Gastrocnemius medialis (tissue), 4 donors: ENCODE measurements around the gene MEGF6.

Experiments
- POLR2A ChIP-seq, 2 donors: fragments of 450-650 bp; IDR thresholded peaks; one replicate each; pipeline ENCODE4 v1.6.1; 2017; ENCODE audit warnings: antibody characterized with exemption in 2 of 2, mild to moderate bottlenecking in 2 of 2, moderate library complexity in 2 of 2
- TF ChIP-seq, protein P1 (sequence below), 5 experiments: fragments of 450-650 bp in 3 of 5; fragments of 200-600 bp in 2 of 5; sonication (generic) in 2 of 5; IDR thresholded peaks in 4 of 5; conservative IDR thresholded peaks in 1 of 5; 1 replicate in 4 of 5; 2 replicates in 1 of 5; pipeline ENCODE4 v1.5.1; 2016 to 2019; ENCODE audit warnings: antibody characterized with exemption in 5 of 5, mild to moderate bottlenecking in 3 of 5, moderate library complexity in 3 of 5

- TF ChIP-seq, protein P1, sequence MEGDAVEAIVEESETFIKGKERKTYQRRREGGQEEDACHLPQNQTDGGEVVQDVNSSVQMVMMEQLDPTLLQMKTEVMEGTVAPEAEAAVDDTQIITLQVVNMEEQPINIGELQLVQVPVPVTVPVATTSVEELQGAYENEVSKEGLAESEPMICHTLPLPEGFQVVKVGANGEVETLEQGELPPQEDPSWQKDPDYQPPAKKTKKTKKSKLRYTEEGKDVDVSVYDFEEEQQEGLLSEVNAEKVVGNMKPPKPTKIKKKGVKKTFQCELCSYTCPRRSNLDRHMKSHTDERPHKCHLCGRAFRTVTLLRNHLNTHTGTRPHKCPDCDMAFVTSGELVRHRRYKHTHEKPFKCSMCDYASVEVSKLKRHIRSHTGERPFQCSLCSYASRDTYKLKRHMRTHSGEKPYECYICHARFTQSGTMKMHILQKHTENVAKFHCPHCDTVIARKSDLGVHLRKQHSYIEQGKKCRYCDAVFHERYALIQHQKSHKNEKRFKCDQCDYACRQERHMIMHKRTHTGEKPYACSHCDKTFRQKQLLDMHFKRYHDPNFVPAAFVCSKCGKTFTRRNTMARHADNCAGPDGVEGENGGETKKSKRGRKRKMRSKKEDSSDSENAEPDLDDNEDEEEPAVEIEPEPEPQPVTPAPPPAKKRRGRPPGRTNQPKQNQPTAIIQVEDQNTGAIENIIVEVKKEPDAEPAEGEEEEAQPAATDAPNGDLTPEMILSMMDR (IDR thresholded peaks at IDR 0.05 in 4 of 5, conservative IDR thresholded peaks at IDR 0.05 in 1 of 5) = no peak
- no peak for TF ChIP-seq POLR2A (IDR thresholded peaks at IDR 0.05)
Measured at GRCh38 chr1:3548895-3549294, 62.4 kb downstream of the MEGF6 start.
